Adrenal gland (tissue), 5 donors: ENCODE measurements around the gene TRIO.

ENCODE experiments used
- CTCF ChIP-seq, 6 experiments: fragments of 450-650 bp in 4 of 6; fragments of 200-600 bp in 2 of 6; sonication (generic) in 1 of 6; IDR thresholded peaks; 1 replicate in 5 of 6; 2 replicates in 1 of 6; pipeline versions ENCODE4 v1.5.1 to v1.8.0; 2016 to 2021; ENCODE audit warnings: antibody characterized with exemption in 6 of 6, mild to moderate bottlenecking in 2 of 6, moderate library complexity in 1 of 6
- POLR2A ChIP-seq, 2 donors: fragments of 450-650 bp; IDR thresholded peaks; one replicate each; pipeline ENCODE4 v1.6.1; 2017; ENCODE audit warnings: antibody characterized with exemption in 2 of 2, mild to moderate bottlenecking in 2 of 2, moderate library complexity in 1 of 2
- donor health status: DM: no; HTN: no; CAD: no.

- TF ChIP-seq CTCF (IDR thresholded peaks at IDR 0.05) (no peak), POLR2A (IDR thresholded peaks at IDR 0.05) (no peak)
These were observed 216.2 kb downstream of the TRIO start for GRCh38 chr5:14359069-14360043.
